GM18867 (cell line): ENCODE measurements around the gene TMEM107.

ENCODE experiments used
- ATAC-seq: cut with Tn5 transposase; IDR thresholded peaks from one replicate; pipeline ENCODE4 v1.9.1; 2021; ENCODE audit warnings: mild to moderate bottlenecking, moderate library complexity; ENCODE audit not compliant: unreplicated experiment

The TMEM107 gene

GRCh38 chr17:8138672-8139371 lies 37.4 kb downstream of the TMEM107 start:
- peak; percentile 81 for ATAC-seq

DNA sequence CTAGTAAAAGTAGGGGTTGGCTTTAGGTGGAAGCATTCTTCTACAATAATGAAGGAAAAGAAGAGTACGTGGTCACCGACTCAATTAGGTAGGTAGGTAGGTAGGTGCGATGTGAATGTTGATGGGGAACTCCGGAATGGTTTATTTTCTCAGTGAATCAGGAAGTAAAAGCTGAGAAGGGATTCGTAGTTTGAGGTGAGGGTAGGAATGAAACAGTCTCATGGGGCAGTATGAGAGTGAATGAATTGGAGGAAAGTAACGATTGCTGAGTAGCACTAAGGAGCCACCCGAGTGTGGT lies 37.9 kb downstream of the TMEM107 start:
- ATAC-seq, result no peak

- ATAC-seq, result no peak
Observed at GRCh38 chr17:8137645-8138373, 38.4 kb downstream of the TMEM107 start.

DNA sequence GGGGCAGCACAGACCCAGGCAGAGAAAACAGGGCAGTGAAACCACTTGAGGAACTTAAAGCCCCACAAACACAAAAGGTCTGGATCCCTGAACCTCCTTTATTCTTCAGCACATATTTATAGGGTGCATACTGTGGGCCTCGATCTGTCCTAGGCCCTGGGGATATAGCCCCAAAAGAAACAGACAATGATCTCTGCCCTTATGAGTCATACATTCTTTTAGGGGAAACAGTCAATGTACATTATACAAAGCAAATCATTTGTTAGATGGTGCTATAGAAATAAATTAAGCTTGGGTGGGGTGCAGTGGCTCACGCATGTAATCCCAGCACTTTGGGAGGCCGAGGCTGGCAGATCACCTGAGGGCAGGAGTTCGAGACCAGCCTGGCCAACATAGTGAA lies 42.2 kb downstream of the TMEM107 start:
- no peak for ATAC-seq

- no peak for ATAC-seq
Observed at GRCh38 chr17:8133399-8133798, 42.8 kb downstream of the TMEM107 start.

DNA sequence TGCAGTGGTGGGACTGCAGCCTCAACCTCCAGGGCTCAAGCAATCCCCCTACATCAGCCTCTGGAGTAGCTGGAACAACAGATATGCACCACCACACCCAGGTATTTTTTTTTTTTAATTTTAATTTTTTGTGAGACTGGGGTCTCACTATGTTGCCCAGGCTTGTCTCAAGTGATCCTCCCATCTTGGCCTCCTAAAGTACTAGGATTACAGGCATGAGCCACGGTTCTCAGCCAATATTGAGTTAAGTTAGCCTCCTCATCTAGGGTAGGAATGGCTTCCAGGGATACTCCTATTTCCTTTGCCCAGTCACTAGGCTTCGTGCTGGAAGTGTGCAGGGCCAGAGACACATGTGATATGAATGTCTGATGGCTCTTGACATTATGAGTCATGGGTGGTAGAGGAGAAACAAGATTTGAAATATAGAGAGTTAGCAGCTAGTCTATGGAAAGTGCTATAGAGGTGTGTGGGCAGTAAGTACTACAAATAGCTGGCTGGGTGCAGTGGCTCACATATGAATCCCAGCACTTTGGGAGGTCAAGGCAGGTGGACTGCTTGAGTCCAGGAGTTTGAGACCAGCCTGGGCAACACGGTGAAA lies 44.2 kb downstream of the TMEM107 start:
- no peak for ATAC-seq

- ATAC-seq, result no peak
Observed at GRCh38 chr17:8128125-8128784, 47.9 kb downstream of the TMEM107 start.

DNA sequence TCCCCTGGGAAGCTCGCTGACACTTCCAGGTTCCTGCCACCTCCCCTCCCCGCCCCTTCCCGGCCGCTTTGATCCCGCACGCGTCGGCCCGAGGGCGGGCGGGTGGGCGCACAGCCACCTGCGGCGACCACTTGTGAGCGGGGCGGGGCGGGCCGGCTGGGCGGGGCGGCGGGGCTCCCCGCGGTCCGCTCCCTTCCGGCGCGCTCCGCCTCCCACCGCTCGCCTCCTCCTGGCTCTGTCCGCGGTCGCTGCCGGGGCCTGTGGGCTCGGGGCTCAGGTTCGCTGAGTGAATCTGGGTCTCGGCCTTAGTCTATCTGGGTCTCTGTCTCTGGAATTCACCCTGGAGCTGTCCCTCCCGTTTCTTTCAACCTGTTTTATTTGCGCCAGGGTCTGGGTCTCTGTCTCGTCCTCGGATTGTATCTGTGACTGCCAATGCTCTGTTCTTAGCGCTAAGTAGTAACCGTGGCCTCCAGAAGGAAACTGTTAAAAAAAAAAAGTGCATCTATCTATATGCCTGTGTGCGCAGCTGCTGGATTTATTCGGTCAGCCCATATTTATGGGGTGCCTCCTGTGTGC lies 49.6 kb downstream of the TMEM107 start:
- ATAC-seq, result no peak

DNA sequence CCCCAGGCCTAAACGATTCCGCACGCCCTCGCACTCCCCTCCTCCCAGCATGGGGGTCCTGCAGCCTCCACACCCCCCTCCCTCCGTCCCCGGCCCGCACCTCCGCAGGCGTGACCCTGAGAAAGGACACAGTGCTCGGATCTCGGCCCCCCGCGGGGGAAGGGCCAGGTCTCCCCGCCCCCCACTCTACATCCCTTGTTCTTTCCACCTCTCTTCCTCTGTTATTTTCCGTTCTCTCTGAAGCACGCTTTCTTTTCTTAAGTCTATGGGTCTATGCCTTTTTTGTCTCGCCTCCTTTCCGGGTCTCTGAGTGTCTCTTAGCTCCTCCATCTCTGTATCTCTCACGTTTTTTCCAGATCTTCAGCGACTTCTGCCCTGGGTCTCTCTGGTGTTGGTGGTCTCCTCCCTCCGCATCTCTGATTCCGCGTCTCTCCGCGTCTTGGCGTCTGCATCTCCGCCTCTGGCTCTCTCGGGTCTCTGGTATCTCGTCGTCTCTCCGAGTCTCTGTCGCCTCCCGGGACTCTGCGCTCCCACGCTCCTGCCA lies 50.2 kb downstream of the TMEM107 start:
- no peak for ATAC-seq

DNA sequence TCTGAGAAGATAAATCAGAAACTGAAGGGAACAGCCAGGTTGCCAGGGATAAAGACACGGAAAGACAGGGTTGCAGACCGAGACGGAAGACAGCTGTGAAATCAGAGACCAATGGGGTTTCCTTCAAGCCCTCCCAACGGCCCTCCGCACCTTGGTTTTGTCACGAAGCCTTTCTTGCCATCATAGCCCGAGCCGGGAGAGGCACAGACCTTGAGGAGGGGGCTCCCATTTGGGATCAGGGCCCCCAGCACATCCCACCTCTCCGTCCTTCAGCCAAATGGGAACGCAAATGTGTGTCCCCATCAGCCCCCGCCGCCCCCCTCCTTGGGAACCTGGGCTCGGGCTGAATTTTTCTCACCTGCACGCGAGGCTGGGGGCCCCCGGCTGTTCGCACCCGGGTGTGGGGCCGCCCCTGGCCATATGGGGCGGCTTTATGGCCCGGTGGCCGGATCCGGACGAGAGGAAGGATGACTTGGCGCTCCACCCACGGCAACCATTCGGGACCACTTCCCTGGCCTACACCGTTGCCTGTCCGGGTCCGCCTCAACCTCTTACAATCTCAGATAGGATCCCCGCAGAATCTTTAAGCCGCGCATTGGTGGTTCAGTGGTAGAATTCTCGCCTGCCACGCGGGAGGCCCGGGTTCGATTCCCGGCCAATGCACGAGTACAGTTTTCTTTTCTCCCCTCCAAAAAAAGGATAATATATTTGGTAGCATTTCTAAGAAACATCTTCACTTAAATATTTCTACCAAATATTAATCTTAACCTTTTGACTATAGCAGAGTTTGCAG lies 50.8 kb downstream of the TMEM107 start:
- ATAC-seq, result no peak

DNA sequence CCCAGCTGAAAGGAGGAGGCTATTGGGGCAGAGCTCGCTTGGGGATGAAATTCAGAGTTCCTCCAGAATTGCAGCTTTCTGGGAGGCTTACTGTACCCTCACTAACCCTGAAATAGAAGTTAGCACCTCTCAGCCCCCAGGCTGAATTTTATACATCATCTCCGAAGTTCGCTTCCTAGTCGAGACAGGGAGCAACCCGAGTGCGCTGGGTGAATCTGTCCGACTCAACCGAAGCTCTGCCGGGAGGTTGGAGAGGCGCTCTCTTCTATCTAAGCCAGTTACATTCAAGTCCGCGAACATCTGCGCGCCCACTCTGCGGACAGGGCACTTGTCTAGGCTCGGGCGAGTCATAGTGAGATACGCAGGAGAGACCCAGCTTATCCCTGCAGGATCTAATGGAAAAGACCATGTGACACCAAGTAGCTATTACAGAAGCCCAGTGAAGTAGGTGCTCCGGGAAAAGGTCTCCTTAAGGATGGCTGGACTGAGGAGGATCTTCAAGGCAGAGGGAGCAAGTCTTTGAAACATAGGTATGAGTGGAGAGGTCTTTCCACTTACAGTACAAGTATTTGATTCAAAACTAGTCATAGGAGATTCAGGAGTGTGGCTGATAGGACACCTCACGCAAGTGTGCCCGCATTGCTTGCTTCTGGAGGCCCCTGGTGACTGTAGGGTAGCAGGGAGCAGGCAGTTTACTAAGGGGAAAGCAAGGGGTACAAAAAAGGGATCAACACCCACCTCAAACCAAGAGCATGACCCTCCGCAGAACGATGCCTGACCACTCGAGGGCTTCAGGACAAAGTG lies 51.6 kb downstream of the TMEM107 start:
- no peak for ATAC-seq

GRCh38 chr17:8123695-8124349 lies 52.4 kb downstream of the TMEM107 start, which contains the start of gene HES7:
HES7 (minus strand) TSS chr17:8124106; CDS start chr17:8124084, 22 bp downstream.
- no peak for ATAC-seq

- ATAC-seq, result no peak
Observed at GRCh38 chr17:8122924-8123694, 53.1 kb downstream of the TMEM107 start.
